Ecto neural progenitor cell (in vitro differentiated cells): ENCODE results near the gene LSM7.
"Not testable (repeated sequence)": the region's sequence is repeated elsewhere in the genome, so short reads cannot be mapped to it uniquely, and the experiment has no call there.

Experiments used
- DNase-seq: peaks from one replicate; pipeline ENCODE4 v3.0.0-alpha.2; 2018; ENCODE audit warnings: low spot score

Gene LSM7

DNA sequence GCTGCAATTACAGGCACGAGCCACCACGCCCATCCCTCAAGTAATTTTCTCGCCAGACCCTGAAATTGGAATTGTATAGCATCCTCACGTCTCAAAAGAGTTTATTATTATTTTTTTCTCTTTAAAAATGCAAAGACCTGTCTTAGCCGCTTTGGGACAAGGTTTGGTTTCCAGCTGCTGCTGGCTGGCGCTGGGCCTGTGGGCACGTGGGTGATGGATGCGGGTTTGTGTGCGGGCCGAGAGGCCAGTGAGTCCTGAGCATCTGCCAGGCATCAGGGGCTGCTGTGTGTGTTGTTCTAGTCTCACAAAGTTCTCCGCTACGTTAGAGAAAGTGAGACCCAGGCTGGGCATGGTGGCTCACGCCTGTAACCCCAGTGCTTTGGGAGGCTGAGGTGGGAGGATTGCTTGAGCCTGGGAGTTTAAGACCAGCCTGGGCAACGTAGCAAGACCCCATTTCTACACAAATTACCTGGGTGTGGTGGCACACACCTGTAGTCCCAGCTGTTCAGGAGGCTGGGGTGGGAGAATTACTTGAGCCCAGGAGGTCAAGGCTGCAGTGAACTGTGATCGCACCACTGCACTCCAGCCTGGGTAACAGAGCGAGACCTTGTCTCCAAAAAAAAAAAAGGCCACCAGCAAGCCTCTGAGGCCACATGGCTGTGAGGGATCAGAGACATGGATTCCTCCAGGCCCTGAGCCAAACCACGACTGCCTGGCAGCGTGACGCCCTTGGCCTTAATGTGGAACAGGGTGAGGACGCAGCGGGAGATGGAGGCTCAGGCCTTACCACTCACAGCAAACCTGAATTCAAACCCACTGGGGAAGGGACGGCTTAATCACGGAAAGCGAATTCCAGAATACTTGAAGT lies 27.0 kb upstream of the LSM7 start:
- DNase-seq = no peak

GRCh38 chr19:2354670-2355069 lies 26.3 kb upstream of the LSM7 start:
- no peak for DNase-seq

- DNase-seq = no peak
These were observed 25.7 kb upstream of the LSM7 start for GRCh38 chr19:2353887-2354592.

DNA sequence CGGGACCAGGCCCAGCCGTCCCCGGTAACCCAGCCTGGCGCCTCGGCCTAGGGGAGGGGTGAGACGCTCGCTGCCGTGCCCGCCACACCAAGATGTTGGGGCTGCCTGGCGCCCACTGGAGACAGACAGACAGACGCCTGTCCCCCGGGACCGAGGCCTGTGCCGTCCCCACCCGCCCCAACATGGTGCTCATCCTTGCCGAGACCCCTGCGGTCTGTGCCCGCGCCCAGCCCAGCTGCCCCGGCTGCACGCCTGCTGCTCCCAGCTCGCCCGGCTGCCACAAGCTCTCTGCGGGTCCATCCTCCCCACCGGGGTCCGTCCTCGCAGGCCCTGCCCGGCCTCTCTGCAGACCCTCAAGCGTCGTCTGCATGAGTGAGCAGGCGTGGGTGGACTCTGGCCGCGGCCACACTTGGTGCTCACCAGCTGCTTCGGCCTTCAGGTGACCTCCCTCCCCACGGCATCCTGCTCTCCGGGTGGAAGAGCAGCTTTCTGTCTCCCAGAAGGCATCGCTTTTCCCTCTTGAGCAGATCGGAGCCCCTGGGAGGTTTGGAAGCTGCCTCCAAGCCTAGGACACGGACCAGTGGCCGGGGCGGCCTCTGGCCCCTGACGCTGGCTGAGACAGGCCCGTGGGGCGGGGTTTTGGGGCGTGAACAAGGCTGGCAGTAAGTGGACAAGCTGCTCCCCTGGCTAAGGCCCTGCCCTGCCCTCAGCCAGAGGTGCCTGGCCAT lies 24.9 kb upstream of the LSM7 start:
- no peak for DNase-seq

DNA sequence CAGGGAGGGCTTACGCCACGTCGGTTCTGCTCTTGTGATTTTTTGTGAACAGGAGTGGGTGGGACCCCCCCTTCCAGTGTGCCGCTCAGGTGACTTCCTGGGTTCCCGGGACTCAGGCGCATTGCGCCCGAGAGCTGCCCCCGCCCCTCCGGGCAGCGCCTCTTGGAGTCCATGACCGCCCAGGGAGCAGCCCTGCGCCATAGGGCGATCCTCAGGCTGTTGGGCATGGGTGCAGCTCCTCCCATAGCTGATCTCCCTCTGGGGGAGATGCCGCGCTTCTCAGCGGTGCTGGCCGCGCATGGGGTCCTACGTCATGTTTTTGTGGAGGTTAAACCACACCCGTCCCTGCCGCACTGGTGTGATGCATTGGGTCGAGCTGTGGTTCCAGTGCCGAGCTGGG lies 23.7 kb upstream of the LSM7 start:
- no peak for DNase-seq

DNA sequence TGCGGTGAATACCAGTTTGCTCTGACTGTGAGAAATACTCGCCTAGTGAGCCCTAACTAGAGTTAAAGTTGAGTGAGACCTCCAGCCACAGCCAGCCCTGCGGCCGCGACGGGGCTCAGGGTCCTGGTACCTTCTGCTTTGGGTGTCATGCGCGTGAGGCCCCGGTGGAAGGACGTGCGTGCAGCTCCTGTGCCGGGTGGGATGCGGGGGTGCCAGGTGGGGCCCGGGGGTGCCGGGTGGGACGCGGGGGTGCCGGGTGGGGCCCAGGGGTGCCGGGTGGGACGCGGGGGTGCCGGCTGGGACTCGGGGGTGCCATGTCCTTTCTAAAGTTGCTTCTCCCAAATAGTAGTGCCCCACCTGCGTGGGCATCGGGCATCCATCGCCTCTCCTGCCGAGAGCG lies 23.2 kb upstream of the LSM7 start:
- no peak for DNase-seq

- no peak for DNase-seq
These were observed 22.3 kb upstream of the LSM7 start for GRCh38 chr19:2350656-2351055.

DNA sequence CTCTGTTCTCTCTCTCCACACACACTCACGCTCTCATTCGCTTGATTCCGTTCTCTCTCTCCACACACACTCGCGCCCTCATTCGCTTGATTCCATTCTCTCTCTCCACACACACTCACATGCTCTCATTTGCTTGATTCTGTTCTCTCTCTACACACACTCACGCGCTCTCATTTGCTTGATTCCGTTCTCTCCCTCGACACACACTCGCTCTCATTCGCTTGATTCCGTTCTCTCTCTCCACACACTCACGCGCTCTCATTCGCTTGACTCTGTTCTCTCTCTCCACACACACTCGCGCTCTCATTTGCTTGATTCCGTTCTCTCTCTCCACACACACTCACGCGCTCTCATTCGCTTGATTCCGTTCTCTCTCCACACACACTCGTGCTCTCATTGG lies 21.4 kb upstream of the LSM7 start:
- DNase-seq = not testable (repeated sequence)

DNA sequence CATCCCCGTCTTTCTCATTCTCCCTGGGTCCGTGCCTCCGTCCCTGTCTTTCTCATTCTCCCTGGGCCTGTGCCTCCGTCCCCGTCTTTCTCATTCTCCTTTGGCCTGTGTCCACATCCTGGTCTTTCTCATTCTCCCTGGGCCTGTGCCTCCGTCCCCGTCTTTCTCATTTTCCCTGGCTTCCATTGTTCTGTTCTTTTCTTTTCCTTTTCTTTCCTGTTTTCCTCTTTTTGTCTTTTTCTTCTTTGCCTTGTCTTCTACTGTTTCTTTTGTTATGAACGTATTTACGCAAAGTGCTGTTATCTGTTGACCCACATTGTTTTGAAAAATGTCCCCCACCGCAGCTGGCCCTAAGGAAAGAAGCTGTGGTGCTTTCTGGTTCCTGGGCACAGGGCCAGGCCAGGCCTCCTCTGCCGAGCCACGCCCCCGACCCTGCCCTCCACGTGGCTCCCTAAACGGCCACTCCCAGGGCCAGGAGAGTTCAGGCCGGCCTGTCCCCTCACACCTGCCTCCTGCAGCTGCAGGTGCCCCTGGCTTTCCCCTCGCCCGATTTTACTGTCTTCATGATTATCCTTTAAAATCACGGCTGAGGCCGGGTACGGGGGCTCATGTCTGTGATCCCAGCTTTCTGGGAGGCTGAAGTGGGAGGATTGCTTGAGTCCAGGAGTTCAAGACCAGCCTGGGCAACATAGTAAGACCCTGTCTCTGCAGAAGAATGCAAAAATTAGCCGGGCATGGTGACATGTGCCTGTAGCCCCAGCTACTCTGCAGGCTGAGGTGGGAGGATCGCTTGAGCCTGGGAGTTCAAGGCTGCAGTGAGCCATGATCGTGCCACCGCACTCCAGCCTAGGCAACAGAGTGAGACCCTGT lies 17.6 kb upstream of the LSM7 start:
- DNase-seq = no peak

DNA sequence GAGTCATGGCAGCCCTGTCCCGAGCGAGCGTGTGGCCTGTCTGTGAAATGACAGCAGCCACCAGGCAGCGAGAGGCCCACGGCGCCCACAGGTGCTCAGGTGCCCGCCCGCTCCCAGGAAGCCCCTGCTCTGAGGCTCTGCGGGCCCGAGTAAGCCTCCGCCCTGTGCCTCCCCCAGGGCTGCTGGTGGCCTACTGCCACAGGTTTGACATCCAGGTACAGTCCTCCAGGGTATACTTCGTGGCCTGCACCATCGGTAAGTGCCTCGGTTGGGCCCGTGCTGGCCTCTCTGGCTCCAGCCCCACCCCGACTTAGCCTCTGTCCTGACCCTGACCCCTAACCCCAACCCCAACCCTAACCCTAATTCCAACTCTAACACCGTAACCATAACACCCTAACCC lies 16.7 kb upstream of the LSM7 start:
- no peak for DNase-seq

GRCh38 chr19:2344381-2344870 lies 16.0 kb upstream of the LSM7 start:
- DNase-seq = no peak

DNA sequence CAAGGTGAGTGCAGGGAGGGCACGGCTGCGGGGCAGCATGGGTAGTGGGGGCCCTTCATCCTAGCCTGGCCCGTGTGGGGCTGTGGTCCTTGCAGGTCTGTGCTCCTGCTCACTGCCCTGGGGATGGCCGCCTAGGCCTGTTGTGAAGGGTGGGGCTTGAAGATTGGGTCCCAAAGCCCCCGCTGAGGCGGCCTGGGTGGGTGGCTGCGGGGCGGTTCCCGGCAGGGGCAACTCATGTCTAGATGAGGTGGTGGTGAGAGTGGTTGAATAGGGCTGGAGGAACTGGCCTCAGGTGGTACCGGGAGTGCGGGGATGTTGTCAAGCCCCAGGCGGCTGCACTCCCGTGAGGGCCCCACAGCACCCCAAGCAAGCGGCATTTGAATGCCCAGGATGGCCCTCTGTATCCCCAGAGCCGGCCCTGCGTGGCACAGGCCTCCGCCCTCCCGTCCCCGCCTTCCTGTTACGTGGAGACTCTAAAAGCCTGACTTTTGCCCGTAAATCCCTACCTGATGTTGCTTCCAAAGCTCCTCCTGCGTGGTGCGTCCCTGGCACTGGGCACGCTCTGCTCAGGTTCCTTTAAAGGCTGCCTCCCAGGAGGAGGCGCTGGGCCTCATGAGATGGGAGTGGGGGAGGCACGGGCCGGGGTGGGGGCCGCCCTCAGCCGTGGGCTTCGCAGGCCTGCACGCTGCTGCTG lies 15.1 kb upstream of the LSM7 start:
- DNase-seq = no peak

DNA sequence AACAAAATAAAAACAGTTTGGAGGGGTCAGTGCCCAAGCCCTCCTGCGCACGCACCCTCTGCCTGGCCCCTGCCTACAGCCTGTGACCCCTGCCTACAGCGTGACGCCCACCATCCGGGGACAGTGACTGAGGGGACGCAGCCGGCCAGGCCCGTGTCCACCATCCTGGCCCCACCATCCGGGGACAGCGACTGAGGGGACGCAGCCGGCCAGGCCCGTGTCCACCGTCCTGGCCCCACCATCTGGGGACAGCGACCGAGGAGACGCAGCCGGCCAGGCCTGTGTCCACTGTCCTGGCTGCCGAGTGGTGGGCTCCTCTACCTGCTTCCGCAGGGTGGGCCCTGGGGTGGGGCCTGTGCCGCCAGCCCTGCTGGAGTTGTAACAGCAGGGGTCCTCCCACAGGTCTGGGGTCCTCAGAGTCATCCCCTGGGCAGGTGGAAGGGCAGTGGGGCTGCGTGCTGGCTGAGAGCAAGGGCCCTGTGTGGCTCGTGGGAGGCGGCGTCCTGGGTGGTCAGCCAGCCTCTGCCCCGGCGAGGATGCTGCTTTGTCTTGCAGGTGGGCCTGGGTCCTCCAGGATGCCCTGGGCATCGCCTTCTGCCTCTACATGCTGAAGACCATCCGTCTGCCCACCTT lies 14.4 kb upstream of the LSM7 start:
- no peak for DNase-seq

DNA sequence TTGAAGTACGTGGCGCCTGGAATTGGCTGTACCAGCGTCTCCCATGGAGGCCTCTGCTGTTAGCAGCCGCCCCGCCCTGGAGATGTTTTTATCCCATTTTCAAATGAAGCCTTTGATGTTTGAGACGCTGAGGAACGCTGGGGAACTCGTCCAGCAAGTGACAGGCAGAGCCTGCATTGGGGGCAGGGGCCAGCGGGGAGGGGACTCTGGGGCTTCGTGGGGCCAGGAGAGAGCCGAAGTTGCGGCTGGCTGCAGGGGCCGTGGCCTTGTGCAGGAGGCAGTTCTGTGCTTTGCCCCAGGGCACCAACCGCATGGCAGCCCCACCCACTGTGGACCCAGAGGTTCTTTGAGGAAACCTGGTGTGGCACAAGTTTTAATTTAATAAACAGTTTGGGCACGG lies 13.6 kb upstream of the LSM7 start:
- no peak for DNase-seq

GRCh38 chr19:2341244-2341751 lies 12.9 kb upstream of the LSM7 start:
- no peak for DNase-seq

DNA sequence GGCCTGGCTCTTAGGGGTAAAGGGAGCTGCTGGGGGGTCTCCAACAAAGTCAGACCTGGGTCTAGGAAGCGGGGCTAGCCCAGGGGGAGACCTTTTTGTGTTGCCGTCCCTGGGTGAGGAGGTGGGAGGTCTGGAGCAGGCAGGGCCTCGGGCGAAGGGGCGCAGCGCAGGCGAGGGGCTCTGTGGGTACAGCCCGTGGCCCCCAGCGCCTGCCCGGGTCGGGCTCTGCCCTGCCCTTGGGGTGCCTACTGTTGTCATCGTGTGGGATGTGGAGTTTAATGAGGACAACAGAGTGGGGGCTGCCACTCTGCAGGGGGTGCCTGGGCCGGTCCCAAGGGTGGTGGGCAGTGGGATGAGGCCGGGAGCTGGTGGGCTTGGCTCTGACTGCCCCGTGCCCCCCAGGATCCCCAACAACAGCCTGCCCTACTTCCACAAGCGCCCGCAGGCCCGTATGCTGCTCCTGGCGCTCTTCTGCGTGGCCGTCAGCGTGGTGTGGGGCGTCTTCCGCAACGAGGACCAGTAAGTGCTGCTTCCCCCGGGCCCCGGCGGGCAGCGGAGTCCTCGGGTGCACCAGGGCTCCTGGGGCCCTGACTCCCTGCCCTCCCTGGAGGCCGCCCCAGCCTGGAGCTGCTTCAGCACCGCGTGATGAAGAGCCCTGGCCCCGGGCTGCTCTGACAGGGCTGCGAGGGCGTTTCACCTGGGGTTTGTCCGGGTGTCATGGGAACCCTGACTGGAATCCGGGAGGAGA lies 12.3 kb upstream of the LSM7 start:
- no peak for DNase-seq

DNA sequence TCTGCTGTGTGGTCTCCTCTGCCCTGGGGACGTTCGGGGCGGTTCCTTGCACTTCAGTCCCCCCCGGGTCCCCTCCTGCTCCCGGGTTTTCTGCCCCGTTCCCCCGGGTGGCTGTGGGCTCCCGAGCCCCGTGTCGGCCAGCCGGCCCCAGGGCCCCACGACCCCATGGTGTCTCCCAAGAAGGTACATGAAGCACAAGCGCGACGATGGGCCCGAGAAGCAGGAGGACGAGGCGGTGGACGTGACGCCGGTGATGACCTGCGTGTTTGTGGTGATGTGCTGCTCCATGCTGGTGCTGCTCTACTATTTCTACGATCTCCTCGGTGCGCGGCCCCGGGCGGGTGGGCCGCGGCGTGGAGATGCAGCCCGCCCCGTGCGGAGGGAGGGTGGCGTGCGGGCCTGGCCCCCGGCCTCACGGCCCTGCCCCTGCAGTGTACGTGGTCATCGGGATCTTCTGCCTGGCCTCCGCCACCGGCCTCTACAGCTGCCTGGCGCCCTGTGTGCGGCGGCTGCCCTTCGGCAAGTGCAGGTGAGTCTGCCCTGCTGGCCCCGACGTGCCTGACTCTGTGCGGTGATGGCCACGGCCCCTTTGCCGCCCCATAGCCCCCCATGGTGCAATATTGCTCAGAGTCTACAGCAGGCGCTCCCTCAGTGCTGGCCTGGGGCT lies 11.4 kb upstream of the LSM7 start:
- no peak for DNase-seq

DNA sequence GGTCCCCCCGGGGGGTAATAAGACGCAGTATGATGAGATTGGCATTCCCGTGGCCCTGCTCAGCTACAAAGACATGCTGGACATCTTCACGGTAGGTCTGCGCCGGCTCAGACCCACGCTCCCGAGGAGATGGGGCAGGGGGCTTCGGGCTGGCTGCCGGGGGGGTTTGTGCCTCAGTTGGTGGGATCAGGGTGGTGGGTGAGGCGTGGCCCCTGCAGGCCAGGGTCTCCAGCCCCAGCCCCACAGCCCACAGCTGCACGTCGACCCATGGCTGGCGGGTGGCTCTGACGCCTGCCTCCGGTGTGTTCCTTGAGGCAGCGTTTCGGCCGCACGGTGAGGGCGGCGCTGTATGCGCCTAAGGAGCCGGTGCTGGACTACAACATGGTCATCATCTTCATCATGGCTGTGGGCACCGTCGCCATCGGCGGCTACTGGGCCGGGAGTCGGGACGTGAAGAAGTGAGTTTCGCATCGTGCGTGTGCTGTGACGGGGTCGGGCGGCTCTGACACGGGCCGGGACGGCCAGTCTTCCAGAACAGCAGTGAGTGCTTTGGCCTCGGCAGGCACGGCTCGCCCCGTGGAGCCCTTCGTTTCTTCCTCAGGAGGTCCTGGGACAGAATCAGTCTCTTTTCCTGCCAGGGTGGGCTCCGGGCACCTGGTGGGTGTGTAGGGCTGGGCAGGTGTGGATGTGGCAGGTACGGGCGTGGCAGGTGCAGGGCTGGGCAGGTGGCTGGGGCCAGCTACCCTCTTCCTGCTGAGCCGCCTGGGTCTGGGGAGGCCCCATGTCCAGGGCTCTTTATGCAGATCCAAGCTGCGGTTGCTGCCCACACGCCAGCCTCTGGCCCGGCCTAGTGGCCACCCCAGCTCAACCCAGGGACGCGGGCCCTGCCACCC lies 10.6 kb upstream of the LSM7 start:
- no peak for DNase-seq
